ENCODE data around the gene PRKG2.

DNA sequence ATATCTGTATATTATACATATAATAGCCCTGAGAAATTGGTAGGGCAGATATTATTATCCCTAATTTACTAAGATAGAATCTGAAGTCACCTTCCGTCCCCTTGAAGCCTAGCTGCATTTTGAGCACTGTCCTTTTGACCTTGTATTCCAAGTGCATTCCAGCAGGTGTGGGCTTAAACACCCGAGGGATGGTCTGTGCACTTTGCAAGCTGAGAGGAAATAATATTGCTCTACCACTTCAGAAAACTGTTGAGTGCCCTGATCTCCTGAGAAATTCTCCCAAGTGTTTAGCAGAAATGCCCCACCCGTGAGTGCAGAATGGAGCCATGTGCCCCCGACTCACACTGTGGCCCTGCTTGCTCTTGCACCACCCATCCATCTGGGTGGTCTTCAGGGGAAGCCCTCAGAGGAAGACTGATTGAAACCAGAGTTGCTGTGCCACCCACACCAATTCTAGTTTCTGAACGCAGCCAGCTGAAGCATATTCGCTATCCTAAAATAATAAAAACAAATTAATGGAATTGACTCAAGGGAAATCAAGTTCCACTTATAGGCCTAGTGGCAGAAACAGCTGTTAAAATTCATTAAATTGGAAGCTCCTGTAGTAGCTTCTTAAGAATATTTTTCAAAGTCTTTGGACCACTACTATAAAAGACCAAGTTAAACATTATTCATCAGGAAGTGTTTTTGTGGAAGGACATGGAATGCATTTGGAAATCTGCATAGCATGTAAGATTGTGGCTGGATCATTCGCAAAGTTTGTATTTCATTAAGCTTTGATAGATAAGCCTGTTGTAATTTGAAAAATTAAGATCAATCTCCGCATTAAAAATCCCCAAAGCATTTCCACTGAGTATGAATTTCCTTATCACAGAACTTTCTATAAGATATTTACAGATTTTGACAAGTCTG is 41.3 kb upstream of the PRKG2 start:
- TF ChIP-seq POLR2A (IDR thresholded peaks at IDR 0.05; ENCODE audit: low read length) (no peak), GATA1 (IDR thresholded peaks at IDR 0.05; ENCODE audit: low read depth, low read length) (no peak)
